OCI-LY7 (cell line): ENCODE measurements around the gene SGK1. TPM values are rescaled to one million over a fixed set of nuclear protein-coding genes. Genes with fewer than 3 reads are reported as not detected.
A peak's percentile ranks its signal among the peaks of the same experiment; 100 is the strongest.

Source experiments
- BruUV-seq: library from RNA; stranded (reverse); fragments of 400-500 nt; replicated peaks from 2 replicates; lab custom pipeline; 2021; lab: Mats Ljungman, UMichigan
- CTCF ChIA-PET: fragments of 300-600 bp; sonication (Branson Sonifier 250); formaldehyde crosslinking; loops from one replicate; lab custom pipeline; 2022; ENCODE audit warnings: antibody characterized with exemption; ENCODE audit not compliant: unreplicated experiment; lab: Charles Lee
- POLR2A ChIA-PET: fragments of 300-600 bp; sonication (Branson Sonifier 250); formaldehyde crosslinking; loops from one replicate; lab custom pipeline; 2022; ENCODE audit warnings: antibody characterized with exemption; lab: Charles Lee
- DNase-seq: peaks from one replicate; pipeline ENCODE4 v3.0.0-alpha.2; 2015; ENCODE audit warnings: low spot score
- H2AFZ ChIP-seq: fragments of 200-600 bp; sonication (generic), shearing (Covaris generic); 2 replicates; pipeline ENCODE4 v1.6.1; 2014; ENCODE audit warnings: mild to moderate bottlenecking, antibody characterized with exemption, low read length, moderate library complexity
- H3K27ac ChIP-seq: fragments of 200-600 bp; sonication (generic); 2 replicates; pipeline ENCODE4 v1.5.1; 2014; ENCODE audit warnings: mixed run types, low read depth, mild to moderate bottlenecking, moderate library complexity, low read length, inconsistent platforms; ENCODE audit not compliant: poor library complexity, severe bottlenecking
- H3K36me3 ChIP-seq: fragments of 200-600 bp; sonication (generic); 2 replicates; pipeline ENCODE4 v1.6.1; 2014; ENCODE audit warnings: mild to moderate bottlenecking, antibody characterized with exemption, low read length, moderate library complexity, mixed read lengths; ENCODE audit not compliant: insufficient read depth
- H3K4me1 ChIP-seq: fragments of 200-600 bp; sonication (generic); 2 replicates; pipeline ENCODE4 v1.5.1; 2014; ENCODE audit warnings: mild to moderate bottlenecking, low read length; ENCODE audit not compliant: insufficient read depth, poor library complexity, severe bottlenecking
- H3K4me2 ChIP-seq: fragments of 200-600 bp; sonication (generic); 2 replicates; pipeline ENCODE4 v1.6.1; 2014; ENCODE audit warnings: mild to moderate bottlenecking, low read length
- H3K4me3 ChIP-seq: fragments of 200-600 bp; sonication (generic); 2 replicates; pipeline ENCODE4 v1.5.1; 2014; ENCODE audit warnings: mild to moderate bottlenecking, low read depth, low read length; ENCODE audit not compliant: poor library complexity, severe bottlenecking
- H3K79me2 ChIP-seq: fragments of 200-600 bp; sonication (generic); 2 replicates; pipeline ENCODE4 v1.6.1; 2016; ENCODE audit warnings: low read depth, mild to moderate bottlenecking, low read length, moderate library complexity, mixed read lengths; ENCODE audit not compliant: insufficient read depth
- H3K9me2 ChIP-seq: fragments of 200-600 bp; sonication (generic); 2 replicates; pipeline ENCODE4 v1.6.1; 2016; ENCODE audit warnings: mild to moderate bottlenecking, low read length, mixed read lengths; ENCODE audit not compliant: insufficient read depth
- H3K9me3 ChIP-seq: fragments of 200-600 bp; sonication (generic); 2 replicates; pipeline ENCODE4 v1.6.1; 2014; ENCODE audit warnings: mild to moderate bottlenecking, mixed run types, low read length, mixed read lengths
- H4K20me1 ChIP-seq: fragments of 200-600 bp; sonication (generic); 2 replicates; pipeline ENCODE4 v1.6.1; 2014; ENCODE audit warnings: mild to moderate bottlenecking, antibody characterized with exemption, low read length, moderate library complexity, mixed read lengths; ENCODE audit not compliant: insufficient read depth
- EZH2phosphoT487 ChIP-seq: fragments of 200-600 bp; sonication (generic); IDR thresholded peaks from 2 replicates; pipeline ENCODE4 v1.6.1; 2018; ENCODE audit warnings: low read depth, borderline replicate concordance, mild to moderate bottlenecking, mixed run types, antibody characterized with exemption, low read length, moderate library complexity, mixed read lengths
- intact Hi-C: fragments of 100-400 bp; cut with micrococcal nuclease; formaldehyde crosslinking; loops from one replicate; pipeline ENCODE4 v1.10.0; 2022; ENCODE audit not compliant: unreplicated experiment
- total RNA-seq, 2 experiments: library from RNA; depleted of rRNA in 1 of 2; stranded (reverse); fragments of >200 nt in 1 of 2; shearing (Covaris generic) in 1 of 2; gene quantifications; 2 replicates each; pipeline ENCODE4 v1.2.3, GENCODE V29; 2014 to 2022
- TF ChIP-seq, protein P1 (sequence below): fragments of 200-600 bp; sonication (generic); conservative IDR thresholded peaks from 2 replicates; pipeline ENCODE4 v1.5.1; 2014; ENCODE audit warnings: mild to moderate bottlenecking, antibody characterized with exemption, low read length, moderate library complexity, mixed read lengths

The SGK1 gene
- total RNA-seq, 2 experiments from 2014 or later, result 5.2 to 27.6 TPM

GRCh38 chr6:134230940-134231339, 87.0 kb downstream of the SGK1 start:
- POLR2A ChIA-PET, result interaction anchor here (1.3 to 1.9 kb wide), 4 partner anchors 14 to 17 kb away, joined by 3 to 6 read pairs (median 4); no protein-coding TSS in a partner anchor
- H3K79me2 ChIP-seq, result no peaks in the 10 kb centered on the region
- H3K4me3 ChIP-seq, result no peak overlapping the region
- H4K20me1 ChIP-seq, result no peaks in the 10 kb centered on the region
- no peak for TF ChIP-seq EZH2phosphoT487
- TF ChIP-seq, protein P1, sequence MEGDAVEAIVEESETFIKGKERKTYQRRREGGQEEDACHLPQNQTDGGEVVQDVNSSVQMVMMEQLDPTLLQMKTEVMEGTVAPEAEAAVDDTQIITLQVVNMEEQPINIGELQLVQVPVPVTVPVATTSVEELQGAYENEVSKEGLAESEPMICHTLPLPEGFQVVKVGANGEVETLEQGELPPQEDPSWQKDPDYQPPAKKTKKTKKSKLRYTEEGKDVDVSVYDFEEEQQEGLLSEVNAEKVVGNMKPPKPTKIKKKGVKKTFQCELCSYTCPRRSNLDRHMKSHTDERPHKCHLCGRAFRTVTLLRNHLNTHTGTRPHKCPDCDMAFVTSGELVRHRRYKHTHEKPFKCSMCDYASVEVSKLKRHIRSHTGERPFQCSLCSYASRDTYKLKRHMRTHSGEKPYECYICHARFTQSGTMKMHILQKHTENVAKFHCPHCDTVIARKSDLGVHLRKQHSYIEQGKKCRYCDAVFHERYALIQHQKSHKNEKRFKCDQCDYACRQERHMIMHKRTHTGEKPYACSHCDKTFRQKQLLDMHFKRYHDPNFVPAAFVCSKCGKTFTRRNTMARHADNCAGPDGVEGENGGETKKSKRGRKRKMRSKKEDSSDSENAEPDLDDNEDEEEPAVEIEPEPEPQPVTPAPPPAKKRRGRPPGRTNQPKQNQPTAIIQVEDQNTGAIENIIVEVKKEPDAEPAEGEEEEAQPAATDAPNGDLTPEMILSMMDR, result no peak
- CTCF ChIA-PET, result no interaction called here
- peaks cover 31% of the 10 kb centered on the region for H3K4me1 ChIP-seq
- no peak for DNase-seq
- no TSS peak for BruUV-seq
- peak overlapping the region; percentile 55; the same call in 1 of the 2 replicates for H2AFZ ChIP-seq
- intact Hi-C loops, result no loop called here
- H3K4me2 ChIP-seq, result no peak overlapping the region
- H3K27ac ChIP-seq, result no peak overlapping the region
- no peaks in the 10 kb centered on the region for H3K9me2 ChIP-seq
- H3K9me3 ChIP-seq, result no peaks in the 10 kb centered on the region
- no peaks in the 10 kb centered on the region for H3K36me3 ChIP-seq

DNA sequence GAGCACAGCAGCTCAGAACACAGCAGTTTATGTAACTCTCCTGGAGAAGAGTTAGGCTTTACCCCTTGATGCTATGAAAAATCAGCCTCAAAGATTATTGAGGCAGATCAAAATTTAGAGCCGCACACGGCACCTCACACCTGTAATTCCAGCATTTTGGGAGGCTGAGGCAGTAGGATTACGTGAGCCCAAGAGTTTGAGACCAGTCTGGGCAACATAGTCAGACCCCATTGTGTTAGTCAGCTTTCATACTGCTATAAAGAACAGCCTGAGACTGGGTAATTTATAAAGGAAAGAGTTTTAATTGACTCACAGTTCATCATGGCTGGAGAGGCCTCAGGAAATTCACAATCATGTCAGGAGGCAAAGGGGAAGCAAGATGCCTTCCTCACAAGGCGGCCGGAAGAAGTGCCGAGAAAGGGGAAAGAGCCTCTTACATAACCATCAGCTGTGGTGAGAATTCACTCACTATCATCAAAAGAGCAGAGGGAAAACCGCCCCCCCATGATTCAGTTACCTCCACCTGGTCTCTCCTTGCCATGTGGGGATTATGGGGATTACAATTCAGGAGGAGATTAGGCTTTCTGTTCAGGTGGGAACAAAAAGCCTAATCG, 87.7 kb downstream of the SGK1 start:
- no peaks in the 10 kb centered on the region for H3K79me2 ChIP-seq
- peak overlapping the region; percentile 47 for H3K27ac ChIP-seq
- BruUV-seq, result TSS peak; percentile 82
- CTCF ChIA-PET, result no interaction called here
- no peaks in the 10 kb centered on the region for H3K36me3 ChIP-seq
- peak; percentile 37 for DNase-seq
- H3K9me2 ChIP-seq, result no peaks in the 10 kb centered on the region
- POLR2A ChIA-PET, result interaction anchor here (1.0 to 1.9 kb wide), 6 partner anchors 10 to 19 kb away, joined by 3 to 6 read pairs (median 5); no protein-coding TSS in a partner anchor
- intact Hi-C loops, result no loop called here
- no peaks in the 10 kb centered on the region for H3K9me3 ChIP-seq
- H3K4me1 ChIP-seq, result peaks cover 25% of the 10 kb centered on the region
- H4K20me1 ChIP-seq, result no peaks in the 10 kb centered on the region
- peak overlapping the region; percentile 55 for H2AFZ ChIP-seq
- peak overlapping the region; percentile 62 for H3K4me2 ChIP-seq
- no peak for TF ChIP-seq EZH2phosphoT487
- TF ChIP-seq, protein P1, result no peak
- H3K4me3 ChIP-seq, result peak overlapping the region; percentile 48

GRCh38 chr6:134229520-134229919, 88.4 kb downstream of the SGK1 start:
- ChIA-PET POLR2A (interaction anchor here (1.0 to 1.9 kb wide), 6 partner anchors 11 to 20 kb away, joined by 3 to 6 read pairs (median 5); no protein-coding TSS in a partner anchor), CTCF (no interaction called here)
- Histone ChIP-seq H3K4me3 (peak overlapping the region; percentile 48), H3K4me2 (peak overlapping the region; percentile 62), H3K36me3 (no peaks in the 10 kb centered on the region), H4K20me1 (no peaks in the 10 kb centered on the region), H3K9me3 (no peaks in the 10 kb centered on the region), H3K79me2 (no peaks in the 10 kb centered on the region), H3K4me1 (peaks cover 22% of the 10 kb centered on the region), H2AFZ (peak overlapping the region; percentile 55; the same call in 1 of the 2 replicates), H3K27ac (peak overlapping the region; percentile 47), H3K9me2 (no peaks in the 10 kb centered on the region)
- intact Hi-C loops, result no loop called here
- DNase-seq, result peak; percentile 58
- no peak for TF ChIP-seq EZH2phosphoT487
- TF ChIP-seq, protein P1, result no peak
- BruUV-seq, result no TSS peak
